MCF 10A (cell line): Measurements from ENCODE around the gene THAP4. TPM values are rescaled to one million over a fixed set of nuclear protein-coding genes. Genes with fewer than 3 reads are reported as not detected.

Experiments
- BruUV-seq: library from RNA; stranded (reverse); fragments of 400-500 nt; replicated peaks from 2 replicates; lab custom pipeline; 2021; lab: Mats Ljungman, UMichigan
- CTCF ChIA-PET: fragments of 300-600 bp; sonication (Branson Sonifier 250); formaldehyde crosslinking; extraction: SDS; loops from one replicate; lab custom pipeline; 2021; ENCODE audit warnings: antibody characterized with exemption, inconsistent platforms; lab: Yijun Ruan, JAX
- POLR2A ChIA-PET: fragments of 300-600, 350-650 bp; sonication (Branson Sonifier 250); formaldehyde crosslinking; extraction: SDS; loops from one replicate; lab custom pipeline; 2020; ENCODE audit warnings: antibody characterized with exemption, inconsistent platforms; lab: Yijun Ruan, JAX
- DNase-seq: peaks from one replicate; pipeline ENCODE4 v3.0.0-alpha.2; 2018; ENCODE audit not compliant: unreplicated experiment
- H3K27ac Mint-ChIP-seq: one replicate; pipeline ENCODE4 v1.8.0; 2022; ENCODE audit warnings: mild to moderate bottlenecking, low read depth, mixed read lengths; ENCODE audit not compliant: unreplicated experiment
- H3K27me3 Mint-ChIP-seq: one replicate; pipeline ENCODE4 v1.8.0; 2022; ENCODE audit warnings: mixed read lengths; ENCODE audit not compliant: insufficient read depth, unreplicated experiment
- H3K36me3 Mint-ChIP-seq: one replicate; pipeline ENCODE4 v1.8.0; 2022; ENCODE audit warnings: mild to moderate bottlenecking, moderate library complexity, mixed read lengths; ENCODE audit not compliant: insufficient read depth, unreplicated experiment
- H3K4me1 Mint-ChIP-seq: one replicate; pipeline ENCODE4 v1.8.0; 2022; ENCODE audit warnings: mixed read lengths; ENCODE audit not compliant: insufficient read depth, unreplicated experiment
- H3K4me3 Mint-ChIP-seq: one replicate; pipeline ENCODE4 v1.8.0; 2022; ENCODE audit warnings: mild to moderate bottlenecking, moderate library complexity, mixed read lengths; ENCODE audit not compliant: unreplicated experiment
- H3K9me3 Mint-ChIP-seq: one replicate; pipeline ENCODE4 v1.8.0; 2022; ENCODE audit warnings: mixed read lengths; ENCODE audit not compliant: unreplicated experiment
- intact Hi-C: fragments of 100-400 bp; cut with micrococcal nuclease; formaldehyde crosslinking; loops from 2 replicates; pipeline ENCODE4 v1.14.1; 2022
- total RNA-seq: library from RNA; stranded (reverse); gene quantifications from 2 replicates; pipeline ENCODE4 v1.2.3, GENCODE V29; 2022
- TF ChIP-seq, protein P1 (sequence below): fragments of 200-600 bp; IDR thresholded peaks from one replicate; pipeline ENCODE4 v1.8.0; 2022; ENCODE audit warnings: antibody characterized with exemption, mild to moderate bottlenecking; ENCODE audit not compliant: unreplicated experiment

THAP4 gene
- total RNA-seq, 1 experiment from 2014 or later, result 91.8 TPM

DNA sequence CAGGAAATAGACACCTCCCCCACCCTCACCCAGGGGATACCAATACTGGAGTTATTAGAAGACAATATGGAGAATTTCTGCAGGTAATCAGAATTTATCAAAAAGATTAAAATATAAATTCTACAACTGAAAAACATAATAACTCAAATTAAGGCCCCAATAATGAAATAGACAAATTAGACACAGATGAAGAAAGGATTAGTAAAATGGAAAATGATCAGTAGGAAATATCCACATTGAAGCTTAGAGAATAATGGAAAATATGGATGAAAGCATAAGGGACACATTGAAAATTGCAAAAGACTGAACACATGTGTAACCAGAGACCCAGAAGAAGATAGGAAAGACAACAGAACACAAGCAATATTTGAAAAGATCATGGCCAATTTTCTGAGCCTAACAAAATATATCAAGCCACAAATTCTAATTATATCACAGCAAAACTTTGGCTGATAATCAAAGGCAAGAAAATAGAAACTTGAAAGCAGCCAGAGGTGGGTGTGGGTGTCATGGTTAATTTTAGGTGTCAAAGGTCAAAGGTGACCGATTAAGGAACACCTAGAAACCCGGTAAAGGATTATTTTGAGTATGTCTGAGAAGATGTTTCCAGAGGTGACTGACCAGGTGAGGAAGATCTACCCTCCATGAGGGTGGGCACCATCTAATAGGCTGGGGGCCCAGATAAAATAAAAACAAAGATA lies 50.2 kb downstream of the THAP4 start:
- H3K4me3 Mint-ChIP-seq, result no peak overlapping the region
- H3K9me3 Mint-ChIP-seq, result peaks cover 10% of the 10 kb centered on the region
- intact Hi-C loops, result no loop called here
- no peak overlapping the region for H3K27ac Mint-ChIP-seq
- CTCF ChIA-PET, result no interaction called here
- no peaks in the 10 kb centered on the region for H3K4me1 Mint-ChIP-seq
- no TSS peak for BruUV-seq
- TF ChIP-seq, protein P1, sequence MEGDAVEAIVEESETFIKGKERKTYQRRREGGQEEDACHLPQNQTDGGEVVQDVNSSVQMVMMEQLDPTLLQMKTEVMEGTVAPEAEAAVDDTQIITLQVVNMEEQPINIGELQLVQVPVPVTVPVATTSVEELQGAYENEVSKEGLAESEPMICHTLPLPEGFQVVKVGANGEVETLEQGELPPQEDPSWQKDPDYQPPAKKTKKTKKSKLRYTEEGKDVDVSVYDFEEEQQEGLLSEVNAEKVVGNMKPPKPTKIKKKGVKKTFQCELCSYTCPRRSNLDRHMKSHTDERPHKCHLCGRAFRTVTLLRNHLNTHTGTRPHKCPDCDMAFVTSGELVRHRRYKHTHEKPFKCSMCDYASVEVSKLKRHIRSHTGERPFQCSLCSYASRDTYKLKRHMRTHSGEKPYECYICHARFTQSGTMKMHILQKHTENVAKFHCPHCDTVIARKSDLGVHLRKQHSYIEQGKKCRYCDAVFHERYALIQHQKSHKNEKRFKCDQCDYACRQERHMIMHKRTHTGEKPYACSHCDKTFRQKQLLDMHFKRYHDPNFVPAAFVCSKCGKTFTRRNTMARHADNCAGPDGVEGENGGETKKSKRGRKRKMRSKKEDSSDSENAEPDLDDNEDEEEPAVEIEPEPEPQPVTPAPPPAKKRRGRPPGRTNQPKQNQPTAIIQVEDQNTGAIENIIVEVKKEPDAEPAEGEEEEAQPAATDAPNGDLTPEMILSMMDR, result no peak
- H3K27me3 Mint-ChIP-seq, result no peaks in the 10 kb centered on the region
- POLR2A ChIA-PET, result interaction anchor here (0.6 to 0.8 kb wide), 2 partner anchors 9 to 12 kb away, joined by 3 to 4 read pairs; no protein-coding TSS in a partner anchor
- no peak for DNase-seq
- peaks cover 76% of the 10 kb centered on the region for H3K36me3 Mint-ChIP-seq

- no peaks in the 10 kb centered on the region for H3K27me3 Mint-ChIP-seq
- DNase-seq, result no peak
- intact Hi-C loops, result no loop called here
- peaks cover 10% of the 10 kb centered on the region for H3K9me3 Mint-ChIP-seq
- peaks cover 84% of the 10 kb centered on the region for H3K36me3 Mint-ChIP-seq
- BruUV-seq, result no TSS peak
- ChIA-PET POLR2A (no interaction called here), CTCF (interaction anchor here (0.7 kb wide), 1 partner anchor 51 kb away, joined by 4 read pairs; no protein-coding TSS in a partner anchor)
- H3K4me3 Mint-ChIP-seq, result no peak overlapping the region
- H3K27ac Mint-ChIP-seq, result no peak overlapping the region
- TF ChIP-seq, protein P1, result no peak
- no peaks in the 10 kb centered on the region for H3K4me1 Mint-ChIP-seq
These were observed 52.5 kb downstream of the THAP4 start for GRCh38 chr2:241584436-241584835.

- Mint-ChIP-seq H3K4me3 (no peak overlapping the region), H3K4me1 (no peaks in the 10 kb centered on the region), H3K36me3 (peaks cover 74% of the 10 kb centered on the region), H3K9me3 (peaks cover 10% of the 10 kb centered on the region), H3K27ac (no peak overlapping the region), H3K27me3 (no peaks in the 10 kb centered on the region)
- TF ChIP-seq, protein P1, result no peak
- BruUV-seq, result no TSS peak
- intact Hi-C loops, result no loop called here
- DNase-seq, result no peak
- POLR2A ChIA-PET, result no interaction called here
- CTCF ChIA-PET, result interaction anchor here (0.6 kb wide), 1 partner anchor 34 kb away, joined by 3 read pairs; no protein-coding TSS in a partner anchor
These were observed 54.2 kb downstream of the THAP4 start for GRCh38 chr2:241582806-241583205.

- no peak overlapping the region for H3K27ac Mint-ChIP-seq
- ChIA-PET CTCF (interaction anchor here (0.6 kb wide), 1 partner anchor 34 kb away, joined by 3 read pairs; no protein-coding TSS in a partner anchor), POLR2A (no interaction called here)
- H3K27me3 Mint-ChIP-seq, result no peaks in the 10 kb centered on the region
- TF ChIP-seq, protein P1, result no peak
- no TSS peak for BruUV-seq
- intact Hi-C loops, result no loop called here
- peaks cover 10% of the 10 kb centered on the region for H3K9me3 Mint-ChIP-seq
- H3K36me3 Mint-ChIP-seq, result peaks cover 69% of the 10 kb centered on the region
- DNase-seq, result no peak
- no peak overlapping the region for H3K4me3 Mint-ChIP-seq
- H3K4me1 Mint-ChIP-seq, result no peaks in the 10 kb centered on the region
These were observed 54.6 kb downstream of the THAP4 start for GRCh38 chr2:241582328-241582727.
